ENCODE measurements around the gene TBX18. TPM values are rescaled to one million over a fixed set of nuclear protein-coding genes. Genes with fewer than 3 reads are reported as not detected.

TBX18 gene
- total RNA-seq, 2 experiments from 2014 or later = not detected

DNA sequence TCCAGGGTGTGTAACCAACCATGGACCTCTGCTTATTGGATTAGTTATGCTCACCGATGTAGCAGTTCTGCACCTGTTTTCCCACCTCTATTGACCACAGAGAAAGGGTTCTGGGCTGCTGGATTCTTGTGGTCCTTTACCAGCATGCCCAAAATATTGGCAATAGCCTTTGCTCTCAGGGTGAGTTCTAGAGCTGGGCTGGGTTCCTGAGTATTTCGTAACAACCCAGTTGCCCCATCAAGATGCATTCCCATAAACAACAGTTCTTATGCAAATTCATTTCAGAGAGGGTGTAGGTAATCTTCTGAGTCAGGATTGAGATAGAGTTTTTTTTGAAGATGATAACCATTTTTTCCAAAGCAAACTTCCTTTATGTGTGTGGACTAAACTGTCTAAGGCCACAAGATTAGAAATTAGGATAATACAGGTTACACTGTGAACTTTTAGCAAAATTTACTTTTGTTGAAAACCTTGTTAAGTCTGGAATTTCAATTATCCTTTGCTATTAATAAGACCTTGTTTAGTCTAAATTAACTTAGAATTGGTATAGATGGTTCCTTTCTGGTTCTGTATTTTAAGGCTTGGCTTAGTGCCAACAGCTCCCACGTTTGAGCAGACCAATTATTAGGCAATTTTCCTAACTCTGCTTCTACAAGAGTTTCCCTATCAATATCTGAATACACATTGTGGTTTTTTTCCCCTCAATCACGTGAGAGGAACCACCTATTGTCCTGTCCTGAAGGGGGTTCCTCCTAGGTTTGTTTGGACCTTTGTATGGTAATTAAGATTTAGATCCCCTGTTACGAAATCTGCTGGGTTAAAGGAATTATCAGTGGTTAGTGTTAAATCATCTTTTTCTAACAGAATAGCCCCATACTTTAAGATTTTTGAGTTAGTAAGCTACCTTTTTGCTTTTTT is 46.1 kb downstream of the TBX18 start:
- Mint-ChIP-seq H3K9me3 (no peaks in the 10 kb centered on the region), H3K4me1 (ENCODE audit: low read depth) (no peaks in the 10 kb centered on the region), H3K4me3 (no peak overlapping the region), H3K36me3 (ENCODE audit: low read depth) (no peaks in the 10 kb centered on the region), H3K27ac (no peak overlapping the region), H3K27me3 (no peaks in the 10 kb centered on the region)
- ChIA-PET POLR2A (no interaction called here), CTCF (no interaction called here)
- TF ChIP-seq, protein P1, sequence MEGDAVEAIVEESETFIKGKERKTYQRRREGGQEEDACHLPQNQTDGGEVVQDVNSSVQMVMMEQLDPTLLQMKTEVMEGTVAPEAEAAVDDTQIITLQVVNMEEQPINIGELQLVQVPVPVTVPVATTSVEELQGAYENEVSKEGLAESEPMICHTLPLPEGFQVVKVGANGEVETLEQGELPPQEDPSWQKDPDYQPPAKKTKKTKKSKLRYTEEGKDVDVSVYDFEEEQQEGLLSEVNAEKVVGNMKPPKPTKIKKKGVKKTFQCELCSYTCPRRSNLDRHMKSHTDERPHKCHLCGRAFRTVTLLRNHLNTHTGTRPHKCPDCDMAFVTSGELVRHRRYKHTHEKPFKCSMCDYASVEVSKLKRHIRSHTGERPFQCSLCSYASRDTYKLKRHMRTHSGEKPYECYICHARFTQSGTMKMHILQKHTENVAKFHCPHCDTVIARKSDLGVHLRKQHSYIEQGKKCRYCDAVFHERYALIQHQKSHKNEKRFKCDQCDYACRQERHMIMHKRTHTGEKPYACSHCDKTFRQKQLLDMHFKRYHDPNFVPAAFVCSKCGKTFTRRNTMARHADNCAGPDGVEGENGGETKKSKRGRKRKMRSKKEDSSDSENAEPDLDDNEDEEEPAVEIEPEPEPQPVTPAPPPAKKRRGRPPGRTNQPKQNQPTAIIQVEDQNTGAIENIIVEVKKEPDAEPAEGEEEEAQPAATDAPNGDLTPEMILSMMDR (IDR thresholded peaks at IDR 0.05) = no peak
- intact Hi-C loops (cut with micrococcal nuclease) = no loop called here
- no peak for DNase-seq
- ATAC-seq = no peak

DNA sequence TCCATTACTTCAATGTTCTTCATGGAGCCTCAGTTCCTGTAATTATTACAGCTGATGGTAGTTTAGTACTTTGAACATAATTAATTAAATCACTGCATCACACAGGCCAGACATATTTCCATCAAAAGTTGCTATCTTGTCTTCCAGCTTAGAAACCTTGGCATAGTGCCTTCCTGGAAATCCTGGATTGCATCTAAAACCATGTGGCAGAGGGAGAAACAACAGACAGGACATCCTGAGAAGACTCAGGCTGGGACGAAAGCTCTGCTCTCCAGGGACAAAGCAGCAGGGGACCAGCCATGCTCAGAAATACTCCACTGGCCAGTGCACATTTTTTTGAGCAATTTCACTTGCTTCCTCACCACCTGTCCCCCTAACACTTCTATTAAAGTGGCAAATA is 55.3 kb downstream of the TBX18 start:
- ChIA-PET POLR2A (no interaction called here), CTCF (no interaction called here)
- Mint-ChIP-seq H3K36me3 (ENCODE audit: low read depth) (no peaks in the 10 kb centered on the region), H3K4me1 (ENCODE audit: low read depth) (no peaks in the 10 kb centered on the region), H3K4me3 (no peak overlapping the region), H3K9me3 (no peaks in the 10 kb centered on the region), H3K27me3 (no peaks in the 10 kb centered on the region), H3K27ac (no peak overlapping the region)
- DNase-seq (no peak), ATAC-seq (no peak)
- TF ChIP-seq, protein P1 (IDR thresholded peaks at IDR 0.05) = no peak
- intact Hi-C loops (cut with micrococcal nuclease) = no loop called here

DNA sequence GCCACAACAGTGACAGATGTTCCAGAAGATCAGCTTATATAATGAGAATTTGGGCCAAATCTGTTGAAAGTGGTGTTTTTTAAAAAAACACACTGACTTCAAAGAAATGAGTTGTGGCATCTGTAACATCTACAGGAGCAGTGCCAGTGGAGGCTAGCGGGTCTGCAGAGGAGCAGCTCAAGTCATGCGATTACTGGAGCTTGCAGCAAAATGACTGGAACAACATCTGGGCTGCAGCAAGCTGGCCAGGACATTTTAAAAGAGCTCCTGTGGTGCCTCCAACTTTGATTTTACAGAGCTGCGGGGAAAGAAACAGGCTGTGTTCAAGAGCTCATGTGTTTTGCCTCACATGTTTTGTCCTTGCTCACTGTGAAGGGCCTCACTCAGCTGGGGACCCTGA is 57.2 kb downstream of the TBX18 start:
- no peak for DNase-seq
- no peak for ATAC-seq
- no peaks in the 10 kb centered on the region for H3K4me1 Mint-ChIP-seq (ENCODE audit: low read depth)
- no peaks in the 10 kb centered on the region for H3K9me3 Mint-ChIP-seq
- CTCF ChIA-PET = no interaction called here
- POLR2A ChIA-PET = no interaction called here
- H3K27me3 Mint-ChIP-seq = no peaks in the 10 kb centered on the region
- no peaks in the 10 kb centered on the region for H3K36me3 Mint-ChIP-seq (ENCODE audit: low read depth)
- TF ChIP-seq, protein P1 (IDR thresholded peaks at IDR 0.05) = no peak
- H3K4me3 Mint-ChIP-seq = no peak overlapping the region
- intact Hi-C loops (cut with micrococcal nuclease) = no loop called here
- no peak overlapping the region for H3K27ac Mint-ChIP-seq

DNA sequence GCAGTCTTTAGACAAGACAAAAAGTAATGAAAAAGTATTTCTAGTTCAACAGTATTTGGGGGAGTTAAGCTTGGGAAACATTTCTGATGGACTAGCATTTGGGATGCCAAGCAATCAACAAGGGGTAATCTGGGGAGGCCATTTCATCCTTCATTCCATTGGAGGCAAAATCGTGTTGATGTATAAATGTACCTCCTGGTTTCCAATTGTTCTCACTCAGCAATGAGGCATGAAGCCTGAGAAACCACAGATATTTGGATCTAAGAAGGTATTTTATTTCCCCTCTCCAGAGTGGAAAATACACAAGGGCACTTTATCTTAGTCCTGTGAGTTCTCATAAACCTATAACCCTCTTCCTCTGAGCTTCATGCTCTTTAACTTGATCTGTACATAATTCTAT is 68.2 kb downstream of the TBX18 start:
- POLR2A ChIA-PET = no interaction called here
- Mint-ChIP-seq H3K27ac (no peak overlapping the region), H3K4me3 (no peak overlapping the region), H3K27me3 (peaks cover 2% of the 10 kb centered on the region), H3K9me3 (peaks cover 3% of the 10 kb centered on the region), H3K36me3 (ENCODE audit: low read depth) (no peaks in the 10 kb centered on the region), H3K4me1 (ENCODE audit: low read depth) (no peaks in the 10 kb centered on the region)
- no peak for DNase-seq
- intact Hi-C loops (cut with micrococcal nuclease) = no loop called here
- CTCF ChIA-PET = no interaction called here
- TF ChIP-seq, protein P1 (IDR thresholded peaks at IDR 0.05) = no peak
- ATAC-seq = no peak

DNA sequence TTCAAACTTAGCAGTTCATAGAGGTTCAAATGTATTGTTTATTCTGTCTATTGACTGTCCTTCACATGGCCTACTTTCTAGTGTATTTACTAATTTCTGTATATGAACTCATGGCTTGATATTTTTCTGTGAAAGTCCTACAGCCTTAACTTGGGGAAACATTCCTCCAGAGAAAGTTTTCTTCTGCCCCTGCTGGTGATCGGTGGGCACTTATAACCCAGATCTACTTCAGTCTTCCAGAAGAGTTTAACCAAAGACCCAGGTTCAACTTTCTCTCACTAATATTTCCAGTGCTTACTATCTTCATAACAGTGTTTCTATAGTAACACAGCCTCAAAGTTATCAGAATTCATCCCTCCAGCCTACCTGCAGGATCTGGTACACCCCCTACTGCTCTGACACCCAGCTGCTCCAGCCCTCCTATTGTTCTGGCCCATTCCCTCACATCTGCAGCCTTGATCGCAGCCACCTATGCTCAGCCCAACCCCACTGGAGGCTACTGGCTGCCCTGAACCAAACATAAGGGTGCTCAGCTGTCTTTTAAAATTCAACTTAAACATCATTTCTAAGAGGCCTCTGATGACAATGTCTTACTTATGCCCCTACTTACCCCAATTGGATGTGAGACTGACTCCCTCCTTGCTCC is 72.3 kb downstream of the TBX18 start:
- ChIA-PET POLR2A (no interaction called here), CTCF (no interaction called here)
- Mint-ChIP-seq H3K4me1 (ENCODE audit: low read depth) (no peaks in the 10 kb centered on the region), H3K9me3 (peaks cover 1% of the 10 kb centered on the region), H3K27me3 (peaks cover 2% of the 10 kb centered on the region), H3K4me3 (no peak overlapping the region), H3K27ac (no peak overlapping the region), H3K36me3 (ENCODE audit: low read depth) (no peaks in the 10 kb centered on the region)
- TF ChIP-seq, protein P1 (IDR thresholded peaks at IDR 0.05) = no peak
- no peak for ATAC-seq
- no peak for DNase-seq
- intact Hi-C loops (cut with micrococcal nuclease) = no loop called here
